Esophagus squamous epithelium (tissue), 5 donors: ENCODE results near the gene PVALEF. TPM values are rescaled to one million over a fixed set of nuclear protein-coding genes. Genes with fewer than 3 reads are reported as not detected.

Experiments used
- DNase-seq: peaks from one replicate; lab custom pipeline; 2025; lab: John Stamatoyannopoulos, UW
- H3K27ac ChIP-seq, 4 donors: fragments of 200-600 bp; sonication (generic); one replicate each; pipeline ENCODE4 v1.5.1; 2016 to 2019; ENCODE audit warnings: mild to moderate bottlenecking in 1 of 4
- H3K27me3 ChIP-seq, 4 donors: fragments of 200-600 bp; sonication (generic); 1 replicate in 3 of 4; 2 replicates in 1 of 4; pipeline versions ENCODE4 v1.5.1 to v1.6.0; 2017 to 2021; ENCODE audit warnings: antibody characterized with exemption in 1 of 4
- H3K36me3 ChIP-seq, 3 donors: fragments of 200-600 bp; sonication (generic); one replicate each; pipeline ENCODE4 v1.5.1; 2016 to 2019
- H3K4me1 ChIP-seq, 3 donors: fragments of 200-600 bp; sonication (generic); one replicate each; pipeline ENCODE4 v1.5.1; 2017 to 2019
- H3K4me3 ChIP-seq, 4 donors: fragments of 200-600 bp; sonication (generic); 1 replicate in 3 of 4; 2 replicates in 1 of 4; pipeline ENCODE4 v1.5.1; 2016 to 2019; ENCODE audit warnings: mild to moderate bottlenecking in 2 of 4, moderate library complexity in 1 of 4
- H3K9me3 ChIP-seq, 3 donors: fragments of 200-600 bp; sonication (generic); one replicate each; pipeline ENCODE4 v1.5.1; 2016 to 2019
- POLR2A ChIP-seq, 4 donors: fragments of 450-650 bp; IDR thresholded peaks; one replicate each; pipeline ENCODE4 v1.6.1; 2017; ENCODE audit warnings: antibody characterized with exemption in 4 of 4, mild to moderate bottlenecking in 4 of 4, moderate library complexity in 3 of 4
- whole genome bisulfite sequencing, 2 donors: methylation state at CpG; one replicate each; pipeline ENCODE4 v1.1.5; 2018; 5-methylcytosine and 5-hydroxymethylcytosine counted together
- intact Hi-C: fragments of 100-400 bp; cut with DNase I; formaldehyde crosslinking; loops from one replicate; pipeline ENCODE4 v1.15.0; 2022
- total RNA-seq, 4 donors: library from RNA; depleted of rRNA; stranded (reverse); fragments of >200 nt; gene quantifications; one replicate each; pipeline ENCODE4 v1.1.0, GENCODE V29; 2016
- TF ChIP-seq, protein P1 (sequence below), 6 experiments: fragments of 450-650 bp in 4 of 6; fragments of 200-600 bp in 2 of 6; sonication (generic) in 2 of 6; IDR thresholded peaks; one replicate each; pipeline ENCODE4 v1.5.1; 2016 to 2019; ENCODE audit warnings: antibody characterized with exemption in 6 of 6, mild to moderate bottlenecking in 4 of 6, moderate library complexity in 4 of 6
- donor health status: DM: yes; HTN: yes; CAD: no.

The PVALEF gene
- total RNA-seq, 4 donors from 2014 or later = not detected

DNA sequence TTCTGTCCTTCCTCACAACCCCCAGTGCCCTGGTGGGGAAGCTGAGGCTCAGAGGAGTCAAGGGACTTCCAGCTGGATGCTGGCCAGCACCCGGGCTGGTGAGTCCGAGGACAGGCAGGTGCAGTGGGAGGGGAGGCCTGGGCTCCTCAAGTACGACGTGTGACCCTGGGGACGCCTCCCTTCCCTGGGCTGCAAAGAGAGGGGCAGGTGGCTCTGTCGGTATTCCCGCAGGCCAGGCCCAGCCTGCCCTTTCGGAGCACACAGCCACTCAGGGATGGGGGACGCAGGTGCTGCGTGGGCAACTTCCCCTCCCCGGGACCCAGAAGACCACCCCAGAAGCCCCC lies 33.1 kb upstream of the PVALEF start:
- H3K27me3 ChIP-seq = peaks cover 0 to 20% (median 0%) of the 10 kb centered on the region in 4 donors
- H3K4me1 ChIP-seq = no peaks in the 10 kb centered on the region
- WGBS, 2 donors = no CpG with 5 or more reads among the region's 11 CpGs
- H3K9me3 ChIP-seq = no peaks in the 10 kb centered on the region
- no peaks in the 10 kb centered on the region for H3K36me3 ChIP-seq
- TF ChIP-seq POLR2A (IDR thresholded peaks at IDR 0.05) = no peak
- TF ChIP-seq, protein P1, sequence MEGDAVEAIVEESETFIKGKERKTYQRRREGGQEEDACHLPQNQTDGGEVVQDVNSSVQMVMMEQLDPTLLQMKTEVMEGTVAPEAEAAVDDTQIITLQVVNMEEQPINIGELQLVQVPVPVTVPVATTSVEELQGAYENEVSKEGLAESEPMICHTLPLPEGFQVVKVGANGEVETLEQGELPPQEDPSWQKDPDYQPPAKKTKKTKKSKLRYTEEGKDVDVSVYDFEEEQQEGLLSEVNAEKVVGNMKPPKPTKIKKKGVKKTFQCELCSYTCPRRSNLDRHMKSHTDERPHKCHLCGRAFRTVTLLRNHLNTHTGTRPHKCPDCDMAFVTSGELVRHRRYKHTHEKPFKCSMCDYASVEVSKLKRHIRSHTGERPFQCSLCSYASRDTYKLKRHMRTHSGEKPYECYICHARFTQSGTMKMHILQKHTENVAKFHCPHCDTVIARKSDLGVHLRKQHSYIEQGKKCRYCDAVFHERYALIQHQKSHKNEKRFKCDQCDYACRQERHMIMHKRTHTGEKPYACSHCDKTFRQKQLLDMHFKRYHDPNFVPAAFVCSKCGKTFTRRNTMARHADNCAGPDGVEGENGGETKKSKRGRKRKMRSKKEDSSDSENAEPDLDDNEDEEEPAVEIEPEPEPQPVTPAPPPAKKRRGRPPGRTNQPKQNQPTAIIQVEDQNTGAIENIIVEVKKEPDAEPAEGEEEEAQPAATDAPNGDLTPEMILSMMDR (IDR thresholded peaks at IDR 0.05) = no peak
- DNase-seq = no peak
- no peak overlapping the region for H3K4me3 ChIP-seq
- intact Hi-C loops = no loop called here
- H3K27ac ChIP-seq = no peak overlapping the region

DNA sequence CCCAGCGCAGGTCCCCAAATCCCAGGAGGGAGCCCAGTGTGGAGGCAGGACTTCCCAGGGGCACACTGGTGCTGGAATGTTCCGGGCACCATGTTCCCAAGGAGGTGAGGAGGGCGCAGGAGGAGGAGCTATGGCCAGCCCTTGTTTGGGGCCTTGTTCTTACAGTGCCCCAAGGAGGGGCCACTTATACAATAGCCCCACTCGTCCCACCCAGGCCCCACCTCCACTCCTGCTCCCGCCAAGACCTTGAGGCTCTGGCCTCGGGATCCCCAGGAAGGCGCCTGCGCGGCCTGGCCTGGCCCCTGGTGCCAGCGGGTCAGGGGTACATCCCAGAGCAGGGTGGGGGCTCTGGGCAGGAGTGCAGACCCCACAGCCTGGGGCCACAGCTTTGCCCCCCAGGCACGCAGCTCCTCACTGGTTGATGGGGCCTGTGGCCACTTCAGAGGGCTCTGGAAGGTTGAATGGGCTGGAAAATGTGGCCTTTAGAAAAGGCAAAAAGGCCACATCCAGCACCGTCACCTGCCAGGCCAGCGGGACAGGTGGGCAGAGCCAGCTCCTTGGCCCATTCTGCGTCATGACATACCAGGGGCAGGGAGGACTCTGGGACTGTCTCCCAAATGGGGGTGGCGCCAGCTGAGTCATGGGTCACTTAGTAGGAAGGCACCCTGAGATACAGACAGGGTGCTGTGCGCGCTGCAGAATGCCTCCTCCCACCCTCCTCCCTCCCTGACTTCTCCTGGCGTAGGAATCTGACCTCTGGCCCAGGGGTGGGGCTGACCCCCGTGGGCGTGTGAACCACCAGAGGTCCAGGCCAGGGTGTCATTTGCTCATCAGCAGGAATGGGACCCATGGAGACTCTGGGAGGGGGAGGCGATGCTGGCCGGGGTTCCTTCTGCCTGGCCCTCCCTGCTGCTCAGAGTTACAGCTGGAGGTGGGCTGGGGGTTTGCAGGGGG lies 32.3 kb upstream of the PVALEF start:
- Histone ChIP-seq H3K9me3 (no peaks in the 10 kb centered on the region), H3K27me3 (peaks cover 0 to 11% (median 0%) of the 10 kb centered on the region in 4 donors), H3K4me1 (no peaks in the 10 kb centered on the region), H3K36me3 (no peaks in the 10 kb centered on the region), H3K27ac (no peak overlapping the region), H3K4me3 (no peak overlapping the region)
- TF ChIP-seq, protein P1 (IDR thresholded peaks at IDR 0.05) = no peak
- no peak for TF ChIP-seq POLR2A (IDR thresholded peaks at IDR 0.05)
- intact Hi-C loops = no loop called here
- DNase-seq = no peak
- 40 to 87% methylated on average over 1 to 4 of the region's 22 CpGs for WGBS, 2 donors

DNA sequence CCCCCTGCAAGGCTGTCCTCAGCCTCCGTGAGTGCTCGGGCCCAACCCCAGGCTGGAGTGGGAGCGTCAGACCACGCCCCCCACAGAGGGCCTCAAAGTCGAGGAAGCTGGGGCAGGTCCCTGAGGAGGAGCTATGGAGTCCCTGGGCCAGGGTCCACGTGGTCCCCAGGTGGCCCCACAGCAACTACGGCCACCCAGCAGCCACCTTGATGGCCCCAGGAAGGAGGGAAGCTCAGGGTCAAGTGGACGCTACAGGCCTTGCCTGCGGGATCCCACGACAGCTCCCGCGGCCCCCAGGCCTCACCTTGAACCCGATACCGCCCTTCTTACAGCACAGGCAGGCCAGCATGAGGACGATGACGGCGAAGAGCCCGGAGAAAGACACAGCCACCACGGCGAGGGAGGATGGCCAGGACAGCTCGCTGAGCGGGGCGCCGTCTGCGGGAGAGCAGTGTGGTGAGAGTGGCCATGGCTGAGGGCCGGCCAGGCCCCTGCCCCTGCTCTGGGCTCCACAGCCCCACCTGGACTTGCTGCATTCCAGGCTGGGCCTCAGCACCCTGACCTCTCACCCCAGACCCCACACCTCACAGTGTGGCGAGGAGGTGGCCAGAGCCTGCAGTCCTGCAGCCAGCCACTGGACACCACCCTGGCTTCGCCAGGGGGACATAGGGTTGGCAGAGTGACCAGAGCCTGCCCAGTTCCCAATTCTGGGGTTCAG lies 31.1 kb upstream of the PVALEF start:
- no peak for DNase-seq
- Histone ChIP-seq H3K4me3 (no peak overlapping the region), H3K36me3 (no peaks in the 10 kb centered on the region), H3K9me3 (no peaks in the 10 kb centered on the region), H3K27me3 (peaks cover 0 to 7% (median 0%) of the 10 kb centered on the region in 4 donors), H3K27ac (no peak overlapping the region), H3K4me1 (no peaks in the 10 kb centered on the region)
- TF ChIP-seq, protein P1 (IDR thresholded peaks at IDR 0.05) = no peak
- no peak for TF ChIP-seq POLR2A (IDR thresholded peaks at IDR 0.05)
- WGBS, 2 donors = 80% methylated on average over 1 of the region's 28 CpGs; no CpG with 5 or more reads in 1 of the 2 donors
- intact Hi-C loops = no loop called here

DNA sequence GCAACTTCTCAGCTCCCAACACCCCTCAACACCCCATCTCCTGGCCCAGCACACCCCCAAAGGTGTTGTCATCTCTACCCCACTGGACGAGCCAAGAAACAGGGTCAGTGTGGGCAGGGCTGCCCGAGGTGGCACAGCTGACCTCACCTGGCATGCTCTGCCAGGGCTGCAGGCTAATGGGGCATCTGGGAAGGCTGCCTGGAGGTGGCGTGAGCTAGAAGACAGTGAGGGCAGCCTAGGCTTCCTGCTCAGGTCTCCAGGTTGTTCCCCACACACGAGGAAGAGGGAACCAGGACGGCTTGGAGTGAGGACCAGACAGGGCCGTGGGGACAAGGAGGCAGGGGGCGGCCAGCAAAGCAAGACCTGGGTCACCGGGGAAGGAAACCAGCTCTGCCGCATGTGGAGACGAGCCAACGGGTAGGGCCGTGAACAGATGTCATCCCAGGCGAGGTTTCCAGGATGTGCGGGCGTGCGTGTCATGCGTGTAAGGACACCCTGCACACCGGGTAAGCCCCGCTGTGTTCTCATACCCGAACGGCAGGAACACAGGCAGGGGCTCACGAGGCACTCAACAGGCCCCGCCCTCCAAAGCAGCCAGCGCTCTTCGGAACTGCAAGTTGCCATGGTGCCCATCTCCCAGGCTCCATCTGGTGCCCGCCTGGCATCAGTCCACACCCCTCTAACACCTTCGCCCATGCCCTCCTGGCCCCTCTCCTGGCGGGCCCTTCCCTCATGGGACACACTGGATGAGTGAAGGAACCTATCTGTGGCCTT lies 29.6 kb upstream of the PVALEF start:
- Histone ChIP-seq H3K9me3 (no peaks in the 10 kb centered on the region), H3K27me3 (peaks cover 0 to 7% (median 0%) of the 10 kb centered on the region in 4 donors), H3K36me3 (no peaks in the 10 kb centered on the region), H3K27ac (no peak overlapping the region), H3K4me3 (no peak overlapping the region), H3K4me1 (no peaks in the 10 kb centered on the region)
- DNase-seq = no peak
- intact Hi-C loops = no loop called here
- WGBS, 2 donors = 53 to 61% methylated on average over 21 to 23 of the region's 28 CpGs
- TF ChIP-seq POLR2A (IDR thresholded peaks at IDR 0.05) = no peak
- TF ChIP-seq, protein P1 (IDR thresholded peaks at IDR 0.05) = no peak
